ENCODE results near the gene ZBTB16.

DNA sequence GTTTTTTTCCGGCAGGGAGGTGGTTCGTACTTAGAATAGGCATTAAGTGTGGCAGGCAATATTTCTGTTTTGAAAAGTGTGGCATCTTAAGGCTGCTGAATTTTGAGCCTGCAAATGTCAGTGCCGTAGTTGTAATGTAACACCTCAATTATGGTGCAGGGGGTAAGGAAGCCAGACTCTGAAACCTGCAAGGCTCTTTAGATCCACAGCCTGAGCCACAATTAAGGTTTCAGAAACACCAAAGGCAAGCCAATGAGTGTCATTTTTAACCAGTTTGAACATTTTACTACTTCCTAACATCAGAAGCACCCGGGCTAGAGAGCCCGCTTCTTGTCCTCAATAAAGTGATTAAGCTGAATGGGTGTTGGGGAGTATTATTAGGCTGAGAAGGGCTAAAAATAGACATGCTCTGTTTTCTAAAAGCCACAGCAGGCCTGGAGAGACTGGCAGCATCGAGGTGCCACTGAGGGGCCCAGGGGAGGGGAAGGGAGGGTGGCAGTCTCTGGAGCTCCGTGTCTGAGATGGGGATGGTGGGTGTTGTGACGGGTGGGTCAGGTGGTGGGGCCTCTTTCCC lies 113.4 kb downstream of the ZBTB16 start:
- TF ChIP-seq, protein P1, sequence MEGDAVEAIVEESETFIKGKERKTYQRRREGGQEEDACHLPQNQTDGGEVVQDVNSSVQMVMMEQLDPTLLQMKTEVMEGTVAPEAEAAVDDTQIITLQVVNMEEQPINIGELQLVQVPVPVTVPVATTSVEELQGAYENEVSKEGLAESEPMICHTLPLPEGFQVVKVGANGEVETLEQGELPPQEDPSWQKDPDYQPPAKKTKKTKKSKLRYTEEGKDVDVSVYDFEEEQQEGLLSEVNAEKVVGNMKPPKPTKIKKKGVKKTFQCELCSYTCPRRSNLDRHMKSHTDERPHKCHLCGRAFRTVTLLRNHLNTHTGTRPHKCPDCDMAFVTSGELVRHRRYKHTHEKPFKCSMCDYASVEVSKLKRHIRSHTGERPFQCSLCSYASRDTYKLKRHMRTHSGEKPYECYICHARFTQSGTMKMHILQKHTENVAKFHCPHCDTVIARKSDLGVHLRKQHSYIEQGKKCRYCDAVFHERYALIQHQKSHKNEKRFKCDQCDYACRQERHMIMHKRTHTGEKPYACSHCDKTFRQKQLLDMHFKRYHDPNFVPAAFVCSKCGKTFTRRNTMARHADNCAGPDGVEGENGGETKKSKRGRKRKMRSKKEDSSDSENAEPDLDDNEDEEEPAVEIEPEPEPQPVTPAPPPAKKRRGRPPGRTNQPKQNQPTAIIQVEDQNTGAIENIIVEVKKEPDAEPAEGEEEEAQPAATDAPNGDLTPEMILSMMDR (IDR thresholded peaks at IDR 0.05; ENCODE audit: poor library complexity, severe bottlenecking) = no peak
- TF ChIP-seq TAF1 (IDR thresholded peaks at IDR 0.05; ENCODE audit: low read depth) = no peak
- TF ChIP-seq, protein P2, sequence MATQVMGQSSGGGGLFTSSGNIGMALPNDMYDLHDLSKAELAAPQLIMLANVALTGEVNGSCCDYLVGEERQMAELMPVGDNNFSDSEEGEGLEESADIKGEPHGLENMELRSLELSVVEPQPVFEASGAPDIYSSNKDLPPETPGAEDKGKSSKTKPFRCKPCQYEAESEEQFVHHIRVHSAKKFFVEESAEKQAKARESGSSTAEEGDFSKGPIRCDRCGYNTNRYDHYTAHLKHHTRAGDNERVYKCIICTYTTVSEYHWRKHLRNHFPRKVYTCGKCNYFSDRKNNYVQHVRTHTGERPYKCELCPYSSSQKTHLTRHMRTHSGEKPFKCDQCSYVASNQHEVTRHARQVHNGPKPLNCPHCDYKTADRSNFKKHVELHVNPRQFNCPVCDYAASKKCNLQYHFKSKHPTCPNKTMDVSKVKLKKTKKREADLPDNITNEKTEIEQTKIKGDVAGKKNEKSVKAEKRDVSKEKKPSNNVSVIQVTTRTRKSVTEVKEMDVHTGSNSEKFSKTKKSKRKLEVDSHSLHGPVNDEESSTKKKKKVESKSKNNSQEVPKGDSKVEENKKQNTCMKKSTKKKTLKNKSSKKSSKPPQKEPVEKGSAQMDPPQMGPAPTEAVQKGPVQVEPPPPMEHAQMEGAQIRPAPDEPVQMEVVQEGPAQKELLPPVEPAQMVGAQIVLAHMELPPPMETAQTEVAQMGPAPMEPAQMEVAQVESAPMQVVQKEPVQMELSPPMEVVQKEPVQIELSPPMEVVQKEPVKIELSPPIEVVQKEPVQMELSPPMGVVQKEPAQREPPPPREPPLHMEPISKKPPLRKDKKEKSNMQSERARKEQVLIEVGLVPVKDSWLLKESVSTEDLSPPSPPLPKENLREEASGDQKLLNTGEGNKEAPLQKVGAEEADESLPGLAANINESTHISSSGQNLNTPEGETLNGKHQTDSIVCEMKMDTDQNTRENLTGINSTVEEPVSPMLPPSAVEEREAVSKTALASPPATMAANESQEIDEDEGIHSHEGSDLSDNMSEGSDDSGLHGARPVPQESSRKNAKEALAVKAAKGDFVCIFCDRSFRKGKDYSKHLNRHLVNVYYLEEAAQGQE (IDR thresholded peaks at IDR 0.05; ENCODE audit: borderline replicate concordance) = no peak
- no peak for TF ChIP-seq POLR2AphosphoS5 (IDR thresholded peaks at IDR 0.05)
